HepG2 (cell line): ENCODE results near the gene CPAMD8. TPM values are rescaled to one million over a fixed set of nuclear protein-coding genes. Genes with fewer than 3 reads are reported as not detected.

ENCODE experiments used
- BATF2 ChIP-seq: sonication (generic); formaldehyde crosslinking; IDR thresholded peaks from 2 replicates; pipeline ENCODE4 v1.8.0; 2022; ENCODE audit warnings: mild to moderate bottlenecking, missing genetic modification reagents, moderate library complexity
- E2F5 ChIP-seq: sonication (generic); formaldehyde crosslinking; conservative IDR thresholded peaks from 2 replicates; pipeline ENCODE4 v1.4.0; 2020; ENCODE audit warnings: missing genetic modification reagents
- KLF12 ChIP-seq: sonication (generic); formaldehyde crosslinking; IDR thresholded peaks from 2 replicates; pipeline ENCODE4 v1.4.0; 2020; ENCODE audit warnings: missing genetic modification reagents, borderline replicate concordance
- ONECUT2 ChIP-seq: sonication (generic); formaldehyde crosslinking; IDR thresholded peaks from 2 replicates; pipeline ENCODE4 v1.4.0; 2020; ENCODE audit warnings: missing genetic modification reagents
- RXRA ChIP-seq: sonication (generic); formaldehyde crosslinking; IDR thresholded peaks from 2 replicates; pipeline ENCODE4 v1.5.1; 2020; ENCODE audit warnings: missing genetic modification reagents
- SKI ChIP-seq: fragments of 450-650 bp; IDR thresholded peaks from one replicate; pipeline ENCODE4 v1.6.1; 2018; ENCODE audit warnings: mild to moderate bottlenecking; ENCODE audit not compliant: partially characterized antibody
- USF2 ChIP-seq, 2 experiments: sonication (generic) in 1 of 2; formaldehyde crosslinking in 1 of 2; IDR thresholded peaks; 2 replicates each; pipeline versions ENCODE4 v1.5.1 to v1.6.1; 2011 to 2020; ENCODE audit warnings: borderline replicate concordance in 1 of 2, low read depth in 1 of 2, low read length in 1 of 2, mild to moderate bottlenecking in 1 of 2, missing genetic modification reagents in 1 of 2, moderate library complexity in 1 of 2
- ZMAT5 ChIP-seq: sonication (generic); formaldehyde crosslinking; IDR thresholded peaks from 2 replicates; pipeline ENCODE4 v1.5.0; 2020; ENCODE audit warnings: mild to moderate bottlenecking, low read depth, missing genetic modification reagents, borderline replicate concordance
- ZNF318 ChIP-seq: sonication (generic); formaldehyde crosslinking; IDR thresholded peaks from 2 replicates; pipeline ENCODE4 v1.4.0; 2020; ENCODE audit warnings: mild to moderate bottlenecking, missing genetic modification reagents
- ZNF460 ChIP-seq: sonication (generic); formaldehyde crosslinking; IDR thresholded peaks from 2 replicates; pipeline ENCODE4 v1.5.1; 2020; ENCODE audit warnings: missing genetic modification reagents, mild to moderate bottlenecking, borderline replicate concordance
- ZNF512B ChIP-seq: sonication (generic); formaldehyde crosslinking; IDR thresholded peaks from 2 replicates; pipeline ENCODE4 v1.5.1; 2020; ENCODE audit warnings: missing genetic modification reagents, mild to moderate bottlenecking, borderline replicate concordance
- polyA plus RNA-seq, 8 experiments: library from polyadenylated mRNA; depleted of rRNA in 3 of 8; stranded (reverse) in 7 of 8; unstranded in 1 of 8; fragments of >200 nt; fragmentation: Illumina TruSeq in 4 of 8; extraction: Trizol in 4 of 8; gene quantifications; 2 replicates each; pipeline versions ENCODE4 v1.2.1 to v1.2.3, GENCODE V29; 2011 to 2016; ENCODE audit warnings: low read depth in 4 of 8, missing spikeins in 1 of 8, mixed read lengths in 1 of 8; ENCODE audit not compliant: insufficient read depth in 1 of 8
- total RNA-seq, 5 experiments: library from RNA; depleted of rRNA; stranded (reverse); fragments of >200 nt; fragmentation: Illumina TruSeq; extraction: Trizol; gene quantifications; 2 replicates each; pipeline ENCODE4 v1.2.3, GENCODE V29; 2016; ENCODE audit warnings: low read depth in 1 of 5

CPAMD8 gene
- total and polyA plus RNA-seq, 2 of the 13 experiments (the other 11 are each of a cell fraction or from before 2014, with no cell fraction given), result 0.29 to 0.34 TPM

DNA sequence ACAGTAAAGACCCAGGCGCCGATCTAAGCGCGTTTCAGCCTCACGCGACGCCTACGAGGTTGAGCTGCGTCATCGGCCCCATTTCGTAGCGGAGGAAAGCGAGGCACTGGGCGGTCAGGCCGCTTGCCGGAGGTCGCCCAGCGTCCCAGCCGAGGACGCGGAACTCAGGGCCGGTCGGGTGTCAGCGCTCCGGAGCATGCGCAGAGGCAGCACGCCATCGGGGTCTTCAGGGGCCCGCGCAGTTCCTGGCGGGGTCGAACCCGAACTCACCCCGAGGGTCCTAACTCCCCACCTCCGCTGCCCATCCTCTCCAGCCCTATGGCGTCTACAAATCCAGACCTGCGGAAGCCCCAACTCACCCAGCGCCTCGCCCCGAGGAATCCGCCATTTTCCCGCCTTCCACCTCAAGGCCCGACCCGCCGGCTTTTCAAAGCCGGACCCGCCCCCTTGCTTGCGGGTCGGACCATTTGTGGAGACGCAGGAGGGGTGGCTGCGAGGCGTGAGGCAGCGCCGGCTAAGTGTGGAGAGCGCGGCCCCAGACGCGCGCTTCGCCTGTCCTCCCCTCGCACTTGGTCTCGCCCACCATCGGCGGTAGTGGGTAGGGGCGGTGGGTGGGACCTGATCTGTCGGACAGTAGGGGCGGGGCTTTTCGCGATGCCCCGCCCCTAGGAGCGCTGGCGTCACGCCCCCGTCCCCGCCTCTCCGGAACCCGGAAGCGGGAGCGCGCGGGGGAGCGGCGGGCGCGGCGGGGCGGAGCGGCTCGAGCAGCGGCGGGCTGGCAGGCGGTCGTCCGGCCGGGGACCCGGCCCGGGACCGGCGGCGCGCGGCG, 48.6 kb upstream of the CPAMD8 start, which contains the start of the genes HAUS8 and MYO9B (continued):
- TF ChIP-seq USF2 (IDR thresholded peaks at IDR 0.05; ENCODE audit: low read depth, low read length) (no peak), USF2 (CRISPR knock-in tag; IDR thresholded peaks at IDR 0.05; ENCODE audit: borderline replicate concordance) (no peak), ZNF512B (CRISPR knock-in tag) (no peak), ZMAT5 (CRISPR knock-in tag) (no peak), BATF2 (no peak), ZNF318 (CRISPR knock-in tag) (no peak), E2F5 (peak; percentile 97), SKI (peak; percentile 48), ONECUT2 (CRISPR knock-in tag) (no peak), RXRA (peak; percentile 61; the same call in 1 of the 2 replicates), ZNF460 (no peak; the same call in 1 of the 2 replicates), KLF12 (CRISPR knock-in tag) (peak; percentile 69; the same call in 1 of the 2 replicates)
